DND-41 (cell line): ENCODE measurements around the gene MMP24.

ENCODE experiments used
- CTCF ChIP-seq: IDR thresholded peaks from 2 replicates; pipeline ENCODE4 v1.5.1; 2012; ENCODE audit warnings: borderline replicate concordance, low read length, moderate library complexity, mild to moderate bottlenecking; ENCODE audit not compliant: poor library complexity, severe bottlenecking; ENCODE audit errors: extremely low read depth
- EZH2 ChIP-seq: IDR thresholded peaks from 3 replicates; pipeline ENCODE4 v1.6.1; 2012; ENCODE audit warnings: borderline replicate concordance, low read depth, mild to moderate bottlenecking, moderate library complexity, low read length, inconsistent platforms; ENCODE audit not compliant: severe bottlenecking

DNA sequence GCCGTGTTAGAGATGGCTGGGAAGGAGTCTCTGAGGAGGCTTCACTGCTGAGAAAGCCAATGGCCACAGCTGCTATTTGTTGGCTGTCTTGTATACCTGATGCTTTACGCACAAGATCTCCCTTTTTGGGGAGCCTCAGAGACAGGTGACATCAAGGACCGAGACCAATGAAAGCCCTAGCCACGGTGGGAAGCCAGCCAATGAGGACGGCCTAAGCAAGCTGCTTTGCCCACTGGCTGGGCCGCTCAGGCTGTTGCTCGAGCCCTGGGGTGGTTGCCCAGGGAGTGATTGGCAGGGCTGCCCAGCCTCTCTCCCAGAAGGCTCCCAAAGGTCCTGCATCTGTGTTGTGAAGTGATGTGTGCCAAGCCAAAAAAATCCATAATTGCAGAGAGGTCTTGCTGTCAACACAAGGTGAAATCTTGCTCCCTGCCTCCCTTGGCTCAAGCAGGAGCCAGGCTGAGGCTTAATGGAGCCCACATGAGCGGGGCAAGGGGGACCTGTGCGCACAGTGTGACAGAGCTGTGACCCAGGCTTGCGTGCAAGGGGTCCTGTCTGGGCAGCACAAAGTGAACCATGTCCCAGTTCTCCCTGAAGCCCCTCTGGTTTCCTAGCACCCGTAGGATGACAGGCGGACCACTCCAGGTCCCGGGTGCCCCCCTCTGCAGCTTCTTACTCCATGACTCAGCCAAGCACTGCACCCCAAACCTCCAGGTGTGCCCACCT is 47.1 kb downstream of the MMP24 start:
- TF ChIP-seq CTCF (no peak), EZH2 (no peak)
